SK-N-SH (cell line): Measurements from ENCODE around the gene H6PD.

Experiments
- CHD2 ChIP-seq: fragments of 150-350 bp; IDR thresholded peaks from 2 replicates; pipeline ENCODE4 v1.6.1; 2018; ENCODE audit warnings: low read length; ENCODE audit not compliant: partially characterized antibody
- FOXJ3 ChIP-seq: sonication (generic); formaldehyde crosslinking; IDR thresholded peaks from 2 replicates; pipeline ENCODE4 v1.5.1; 2020; ENCODE audit warnings: mild to moderate bottlenecking, missing genetic modification reagents
- JUND ChIP-seq: IDR thresholded peaks from 2 replicates; pipeline ENCODE4 v1.4.0; 2012
- POLR2AphosphoS5 ChIP-seq: IDR thresholded peaks from 2 replicates; pipeline ENCODE4 v1.6.1; 2012; ENCODE audit warnings: low read depth, low read length
- RAD21 ChIP-seq: IDR thresholded peaks from 2 replicates; pipeline ENCODE4 v1.6.1; 2012; ENCODE audit warnings: mild to moderate bottlenecking, low read length
- RFX5 ChIP-seq: IDR thresholded peaks from 2 replicates; pipeline ENCODE4 v1.6.1; 2012; ENCODE audit warnings: mild to moderate bottlenecking, improper control_type of control experiment, low read length
- TF ChIP-seq, protein P1 (sequence below): IDR thresholded peaks from 2 replicates; pipeline ENCODE4 v1.4.0; 2012; ENCODE audit warnings: low read depth
- TF ChIP-seq, protein P2 (sequence below): fragments of 200-600 bp; sonication (generic); IDR thresholded peaks from 2 replicates; pipeline ENCODE4 v1.6.1; 2017; ENCODE audit warnings: antibody characterized with exemption, mild to moderate bottlenecking, moderate library complexity
- TF ChIP-seq, protein P3 (sequence below): IDR thresholded peaks from 2 replicates; pipeline ENCODE4; 2012
- TF ChIP-seq, protein P4 (sequence below): fragments of 150-350 bp; IDR thresholded peaks from 2 replicates; pipeline ENCODE4 v1.6.1; 2017; ENCODE audit warnings: antibody characterized with exemption, low read length, low read depth, borderline replicate concordance

DNA sequence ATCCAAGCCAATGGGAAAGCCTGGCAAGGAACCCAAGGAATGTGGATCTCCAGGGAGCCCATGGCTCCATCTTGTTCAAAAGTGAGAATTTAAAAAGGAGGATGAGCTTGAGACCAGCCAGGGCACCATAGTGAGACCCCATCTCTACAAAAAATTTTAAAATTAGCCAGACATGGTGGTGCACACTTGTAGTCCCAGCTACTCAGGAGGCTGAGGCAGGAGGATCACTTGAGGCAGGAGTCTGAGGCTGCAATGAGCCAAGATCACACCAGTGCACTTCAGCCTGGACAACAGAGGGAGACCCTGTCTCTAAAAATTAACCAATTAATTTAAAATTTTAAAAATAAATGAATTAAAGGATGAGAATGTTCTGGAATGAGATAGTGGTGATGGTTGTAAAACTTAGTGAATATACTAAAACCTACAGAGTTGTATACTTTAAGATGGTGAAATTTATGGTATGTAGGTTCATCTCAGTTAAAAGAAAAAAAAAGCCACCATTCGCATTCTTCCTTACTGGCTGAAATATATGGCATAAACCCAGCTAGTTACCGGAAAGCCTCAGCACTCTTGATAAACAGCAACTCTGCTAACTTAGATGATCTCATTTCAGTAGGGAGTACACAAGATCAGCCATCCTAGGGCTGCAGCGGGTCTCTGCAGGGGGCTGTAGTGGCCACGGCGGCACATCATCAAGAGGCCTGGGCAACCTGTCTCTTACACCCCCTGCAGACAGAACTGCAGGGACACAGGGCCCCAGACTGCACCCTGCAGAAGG, 48.3 kb upstream of the H6PD start:
- TF ChIP-seq RFX5 = no peak
- TF ChIP-seq, protein P1, sequence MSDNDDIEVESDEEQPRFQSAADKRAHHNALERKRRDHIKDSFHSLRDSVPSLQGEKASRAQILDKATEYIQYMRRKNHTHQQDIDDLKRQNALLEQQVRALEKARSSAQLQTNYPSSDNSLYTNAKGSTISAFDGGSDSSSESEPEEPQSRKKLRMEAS = no peak
- TF ChIP-seq CHD2 = no peak
- TF ChIP-seq, protein P2, sequence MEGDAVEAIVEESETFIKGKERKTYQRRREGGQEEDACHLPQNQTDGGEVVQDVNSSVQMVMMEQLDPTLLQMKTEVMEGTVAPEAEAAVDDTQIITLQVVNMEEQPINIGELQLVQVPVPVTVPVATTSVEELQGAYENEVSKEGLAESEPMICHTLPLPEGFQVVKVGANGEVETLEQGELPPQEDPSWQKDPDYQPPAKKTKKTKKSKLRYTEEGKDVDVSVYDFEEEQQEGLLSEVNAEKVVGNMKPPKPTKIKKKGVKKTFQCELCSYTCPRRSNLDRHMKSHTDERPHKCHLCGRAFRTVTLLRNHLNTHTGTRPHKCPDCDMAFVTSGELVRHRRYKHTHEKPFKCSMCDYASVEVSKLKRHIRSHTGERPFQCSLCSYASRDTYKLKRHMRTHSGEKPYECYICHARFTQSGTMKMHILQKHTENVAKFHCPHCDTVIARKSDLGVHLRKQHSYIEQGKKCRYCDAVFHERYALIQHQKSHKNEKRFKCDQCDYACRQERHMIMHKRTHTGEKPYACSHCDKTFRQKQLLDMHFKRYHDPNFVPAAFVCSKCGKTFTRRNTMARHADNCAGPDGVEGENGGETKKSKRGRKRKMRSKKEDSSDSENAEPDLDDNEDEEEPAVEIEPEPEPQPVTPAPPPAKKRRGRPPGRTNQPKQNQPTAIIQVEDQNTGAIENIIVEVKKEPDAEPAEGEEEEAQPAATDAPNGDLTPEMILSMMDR = no peak
- TF ChIP-seq, protein P3, sequence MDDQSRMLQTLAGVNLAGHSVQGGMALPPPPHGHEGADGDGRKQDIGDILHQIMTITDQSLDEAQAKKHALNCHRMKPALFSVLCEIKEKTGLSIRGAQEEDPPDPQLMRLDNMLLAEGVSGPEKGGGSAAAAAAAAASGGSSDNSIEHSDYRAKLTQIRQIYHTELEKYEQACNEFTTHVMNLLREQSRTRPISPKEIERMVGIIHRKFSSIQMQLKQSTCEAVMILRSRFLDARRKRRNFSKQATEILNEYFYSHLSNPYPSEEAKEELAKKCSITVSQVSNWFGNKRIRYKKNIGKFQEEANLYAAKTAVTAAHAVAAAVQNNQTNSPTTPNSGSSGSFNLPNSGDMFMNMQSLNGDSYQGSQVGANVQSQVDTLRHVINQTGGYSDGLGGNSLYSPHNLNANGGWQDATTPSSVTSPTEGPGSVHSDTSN = no peak
- TF ChIP-seq, protein P4, sequence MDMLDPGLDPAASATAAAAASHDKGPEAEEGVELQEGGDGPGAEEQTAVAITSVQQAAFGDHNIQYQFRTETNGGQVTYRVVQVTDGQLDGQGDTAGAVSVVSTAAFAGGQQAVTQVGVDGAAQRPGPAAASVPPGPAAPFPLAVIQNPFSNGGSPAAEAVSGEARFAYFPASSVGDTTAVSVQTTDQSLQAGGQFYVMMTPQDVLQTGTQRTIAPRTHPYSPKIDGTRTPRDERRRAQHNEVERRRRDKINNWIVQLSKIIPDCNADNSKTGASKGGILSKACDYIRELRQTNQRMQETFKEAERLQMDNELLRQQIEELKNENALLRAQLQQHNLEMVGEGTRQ = no peak
- TF ChIP-seq JUND = no peak
- no peak for TF ChIP-seq RAD21
- no peak for TF ChIP-seq FOXJ3 (CRISPR knock-in tag)
- no peak for TF ChIP-seq POLR2AphosphoS5
